Thyroid gland (tissue), 4 donors: ENCODE results near the gene SLC25A17. TPM values are rescaled to one million over a fixed set of nuclear protein-coding genes. Genes with fewer than 3 reads are reported as not detected.

ENCODE experiments used
- DNase-seq, 2 donors: peaks; one replicate each; pipeline ENCODE4 v3.0.0-alpha.2; 2019
- H3K27ac ChIP-seq, 3 donors: fragments of 200-600 bp; sonication (generic); 1 replicate in 2 of 3; 2 replicates in 1 of 3; pipeline ENCODE4 v1.5.1; 2016 to 2019; ENCODE audit warnings: mild to moderate bottlenecking in 1 of 3, moderate library complexity in 1 of 3
- H3K27me3 ChIP-seq: fragments of 200-600 bp; sonication (generic); one replicate; pipeline ENCODE4 v1.5.1; 2019
- H3K36me3 ChIP-seq, 2 donors: fragments of 200-600 bp; sonication (generic); one replicate each; pipeline ENCODE4 v1.5.1; 2016 to 2019
- H3K4me1 ChIP-seq, 2 donors: fragments of 200-600 bp; sonication (generic); one replicate each; pipeline ENCODE4 v1.5.1; 2017 to 2019
- H3K4me3 ChIP-seq, 3 donors: fragments of 200-600 bp; sonication (generic); replicated peaks in 1 of 3; 1 replicate in 2 of 3; 2 replicates in 1 of 3; pipeline ENCODE4 v1.5.1; 2016; ENCODE audit warnings: mild to moderate bottlenecking in 1 of 3
- H3K9me3 ChIP-seq: fragments of 200-600 bp; sonication (generic); one replicate; pipeline ENCODE4 v1.5.1; 2017
- CTCF ChIP-seq, 6 experiments: fragments of 200-600 bp in 3 of 6; fragments of 450-650 bp in 3 of 6; sonication (generic) in 3 of 6; IDR thresholded peaks; one replicate each; pipeline ENCODE4 v1.5.1; 2016 to 2019; ENCODE audit warnings: antibody characterized with exemption in 6 of 6, mild to moderate bottlenecking in 2 of 6, inconsistent platforms in 1 of 6, moderate library complexity in 1 of 6
- POLR2A ChIP-seq, 2 donors: fragments of 450-650 bp; IDR thresholded peaks; one replicate each; pipeline ENCODE4 v1.6.1; 2017; ENCODE audit warnings: antibody characterized with exemption in 2 of 2, mild to moderate bottlenecking in 2 of 2, moderate library complexity in 1 of 2
- WGBS, 2 donors: methylation state at CpG; one replicate each; pipeline ENCODE4 v1.1.5; 2017; 5-methylcytosine and 5-hydroxymethylcytosine counted together
- intact Hi-C: fragments of 100-400 bp; cut with DNase I; formaldehyde crosslinking; loops from one replicate; pipeline ENCODE4 v1.15.1; 2023
- total RNA-seq, 4 donors: library from RNA; depleted of rRNA; stranded (reverse); fragments of >200 nt; gene quantifications; one replicate each; pipeline ENCODE4 v1.2.3, GENCODE V29; 2016

Gene SLC25A17
- total RNA-seq, 4 donors from 2014 or later = 15.5 to 25.0 (median 20.9) TPM

GRCh38 chr22:40727070-40727963, 91.8 kb downstream of the SLC25A17 start:
- Histone ChIP-seq H3K4me1 (peaks cover 15 to 46% of the 10 kb centered on the region in 2 donors), H3K27ac (peak overlapping the region; percentile 66 to 90 (median 78)), H3K36me3 (no peaks in the 10 kb centered on the region), H3K4me3 (no peak overlapping the region), H3K27me3 (no peaks in the 10 kb centered on the region), H3K9me3 (no peaks in the 10 kb centered on the region)
- intact Hi-C loops = no loop called here
- TF ChIP-seq CTCF (IDR thresholded peaks at IDR 0.05) = no peak
- no peak for TF ChIP-seq POLR2A (IDR thresholded peaks at IDR 0.05)
- peak; percentile 51 to 63 for DNase-seq
- WGBS, 2 donors = 79 to 82% methylated on average over 11 of the region's 11 CpGs

GRCh38 chr22:40726514-40726913, 92.6 kb downstream of the SLC25A17 start:
- Histone ChIP-seq H3K4me3 (no peak overlapping the region), H3K27me3 (no peaks in the 10 kb centered on the region), H3K9me3 (no peaks in the 10 kb centered on the region), H3K36me3 (no peaks in the 10 kb centered on the region), H3K27ac (peak overlapping the region in 2 of 3 donors; percentile 78 to 90), H3K4me1 (peaks cover 11 to 38% of the 10 kb centered on the region in 2 donors)
- DNase-seq = no peak
- TF ChIP-seq CTCF (IDR thresholded peaks at IDR 0.05) (no peak), POLR2A (IDR thresholded peaks at IDR 0.05) (no peak)
- WGBS, 2 donors = 75 to 77% methylated on average over 4 of the region's 4 CpGs
- intact Hi-C loops = no loop called here

- Histone ChIP-seq H3K27me3 (no peaks in the 10 kb centered on the region), H3K9me3 (no peaks in the 10 kb centered on the region), H3K4me3 (no peak overlapping the region), H3K27ac (no peak overlapping the region), H3K36me3 (no peaks in the 10 kb centered on the region), H3K4me1 (peaks cover 4 to 19% of the 10 kb centered on the region in 2 donors)
- intact Hi-C loops = no loop called here
- DNase-seq = no peak
- no peak for TF ChIP-seq CTCF (IDR thresholded peaks at IDR 0.05)
- TF ChIP-seq POLR2A (IDR thresholded peaks at IDR 0.05) = no peak
- 85 to 87% methylated on average over 13 of the region's 13 CpGs for WGBS, 2 donors
These were observed 95.7 kb downstream of the SLC25A17 start for GRCh38 chr22:40723396-40723933.

GRCh38 chr22:40721266-40721665, 97.9 kb downstream of the SLC25A17 start:
- Histone ChIP-seq H3K27ac (no peak overlapping the region), H3K27me3 (no peaks in the 10 kb centered on the region), H3K4me1 (peaks cover 0 to 5% of the 10 kb centered on the region in 2 donors), H3K36me3 (no peaks in the 10 kb centered on the region), H3K9me3 (no peaks in the 10 kb centered on the region), H3K4me3 (no peak overlapping the region)
- intact Hi-C loops = no loop called here
- WGBS, 2 donors = 37 to 47% methylated on average over 4 to 6 of the region's 6 CpGs
- TF ChIP-seq CTCF (IDR thresholded peaks at IDR 0.05) (no peak), POLR2A (IDR thresholded peaks at IDR 0.05) (no peak)
- no peak for DNase-seq
